AG09319 (cell line): ENCODE measurements around the gene ABCG2.

Experiments
- DNase-seq: peaks from one replicate; pipeline ENCODE4 v3.0.0-alpha.2; 2010; ENCODE audit warnings: low read depth; ENCODE audit errors: extremely low read depth
- CTCF ChIP-seq: IDR thresholded peaks from 2 replicates; pipeline ENCODE4 v1.5.1; 2011; ENCODE audit warnings: low read depth, mild to moderate bottlenecking, inconsistent platforms, low read length, moderate library complexity

The ABCG2 gene

GRCh38 chr4:88185906-88186305, 27.5 kb upstream of the ABCG2 start:
- peak; percentile 11 for DNase-seq
- no peak for TF ChIP-seq CTCF

GRCh38 chr4:88179261-88179660, 20.8 kb upstream of the ABCG2 start:
- TF ChIP-seq CTCF = no peak
- DNase-seq = no peak

- DNase-seq = no peak
Measured at GRCh38 chr4:88178626-88179231, 20.3 kb upstream of the ABCG2 start.

GRCh38 chr4:88177983-88178625, 19.7 kb upstream of the ABCG2 start:
- peak; percentile 24 for DNase-seq
- TF ChIP-seq CTCF = no peak

More at GRCh38 chr4:88178626-88179231, 20.3 kb upstream of the ABCG2 start:
- TF ChIP-seq CTCF = no peak

GRCh38 chr4:88172987-88173386, 14.5 kb upstream of the ABCG2 start:
- no peak for TF ChIP-seq CTCF
- DNase-seq = no peak

- no peak for TF ChIP-seq CTCF
- no peak for DNase-seq
Measured at GRCh38 chr4:88171206-88171605, 12.8 kb upstream of the ABCG2 start.

- TF ChIP-seq CTCF = no peak
- no peak for DNase-seq
Measured at GRCh38 chr4:88169298-88169697, 10.9 kb upstream of the ABCG2 start.
